ENCODE results near the gene TIGAR.

DNA sequence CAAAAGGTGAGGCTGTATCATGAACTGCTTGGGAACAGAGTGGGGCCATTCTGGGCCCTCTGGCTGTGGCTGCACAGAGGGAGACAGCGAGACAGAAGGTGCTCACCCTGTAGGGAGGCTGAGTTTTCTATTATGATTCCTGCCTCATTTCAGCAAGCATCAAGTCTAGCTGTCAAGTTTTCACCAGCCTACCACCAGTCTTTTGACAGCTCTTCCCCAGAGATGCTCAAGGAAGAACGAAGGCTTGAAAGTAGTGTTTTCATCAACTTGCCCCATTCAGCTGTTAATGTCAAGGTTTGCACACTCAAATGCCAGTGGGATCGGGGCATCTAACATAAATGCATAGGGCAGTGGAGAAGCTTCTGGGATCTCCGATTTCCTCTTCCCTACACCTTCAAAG lies 48.5 kb downstream of the TIGAR start:
- TF ChIP-seq, protein P1, sequence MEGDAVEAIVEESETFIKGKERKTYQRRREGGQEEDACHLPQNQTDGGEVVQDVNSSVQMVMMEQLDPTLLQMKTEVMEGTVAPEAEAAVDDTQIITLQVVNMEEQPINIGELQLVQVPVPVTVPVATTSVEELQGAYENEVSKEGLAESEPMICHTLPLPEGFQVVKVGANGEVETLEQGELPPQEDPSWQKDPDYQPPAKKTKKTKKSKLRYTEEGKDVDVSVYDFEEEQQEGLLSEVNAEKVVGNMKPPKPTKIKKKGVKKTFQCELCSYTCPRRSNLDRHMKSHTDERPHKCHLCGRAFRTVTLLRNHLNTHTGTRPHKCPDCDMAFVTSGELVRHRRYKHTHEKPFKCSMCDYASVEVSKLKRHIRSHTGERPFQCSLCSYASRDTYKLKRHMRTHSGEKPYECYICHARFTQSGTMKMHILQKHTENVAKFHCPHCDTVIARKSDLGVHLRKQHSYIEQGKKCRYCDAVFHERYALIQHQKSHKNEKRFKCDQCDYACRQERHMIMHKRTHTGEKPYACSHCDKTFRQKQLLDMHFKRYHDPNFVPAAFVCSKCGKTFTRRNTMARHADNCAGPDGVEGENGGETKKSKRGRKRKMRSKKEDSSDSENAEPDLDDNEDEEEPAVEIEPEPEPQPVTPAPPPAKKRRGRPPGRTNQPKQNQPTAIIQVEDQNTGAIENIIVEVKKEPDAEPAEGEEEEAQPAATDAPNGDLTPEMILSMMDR (IDR thresholded peaks at IDR 0.05): no peak
- no peak for TF ChIP-seq POLR2A (IDR thresholded peaks at IDR 0.05)
